HCT116 (cell line): ENCODE measurements around the gene SUGT1. TPM values are rescaled to one million over a fixed set of nuclear protein-coding genes. Genes with fewer than 3 reads are reported as not detected.

Experiments used
- ATAC-seq: fragments of 200-7000 bp; cut with Tn5 transposase; 2 replicates; pipeline ENCODE4 v1.9.1; 2020; ENCODE audit warnings: mild to moderate bottlenecking, moderate library complexity
- BruUV-seq: library from RNA; stranded (reverse); fragments of 400-500 nt; replicated peaks from 2 replicates; lab custom pipeline; 2021; lab: Mats Ljungman, UMichigan
- CTCF ChIA-PET: fragments of 300-600 bp; sonication (Branson Sonifier 250); formaldehyde crosslinking; loops from one replicate; lab custom pipeline; 2021; ENCODE audit warnings: antibody characterized with exemption; lab: Charles Lee
- POLR2A ChIA-PET: fragments of 300-600, 350-600 bp; sonication (Branson Sonifier 250); formaldehyde crosslinking; loops from one replicate; lab custom pipeline; 2021; ENCODE audit warnings: antibody characterized with exemption; lab: Charles Lee
- RAD21 ChIA-PET, 2 experiments: fragments of 300-600 bp; sonication (Branson Sonifier 250); formaldehyde crosslinking; loops; one replicate each; lab custom pipeline; 2023; ENCODE audit warnings: low total read pairs in 2 of 2; ENCODE audit not compliant: uncharacterized antibody in 2 of 2, unreplicated experiment in 2 of 2, low non-redundant PET in 1 of 2; lab: Charles Lee
- DNase-seq: peaks from one replicate; pipeline ENCODE4 v3.0.0-alpha.2; 2010; ENCODE audit warnings: low read depth, low spot score
- H2AFZ ChIP-seq: fragments of 200-600 bp; shearing (Covaris generic), sonication (generic); 2 replicates; pipeline ENCODE4 v1.6.1; 2017; ENCODE audit warnings: low read depth, mixed run types, mixed read lengths, antibody characterized with exemption, low read length; ENCODE audit not compliant: poor library complexity, severe bottlenecking
- H3K27ac ChIP-seq: 2 replicates; pipeline ENCODE4 v1.5.1; 2012; ENCODE audit warnings: low read depth, low read length
- H3K27me3 ChIP-seq: fragments of 200-600 bp; sonication (generic); 2 replicates; pipeline ENCODE4 v1.6.1; 2016; ENCODE audit warnings: mixed run types, low read length, mixed read lengths; ENCODE audit not compliant: insufficient read depth
- H3K36me3 ChIP-seq, 2 experiments: fragments of 200-500 bp in 1 of 2; fragments of 200-600 bp in 1 of 2; sonication (Bioruptor generic) in 1 of 2; sonication (generic) in 1 of 2; 2 replicates each; pipeline versions ENCODE4 v1.5.1 to v1.6.1; 2014 to 2016; ENCODE audit warnings: low read length in 2 of 2, inconsistent platforms in 1 of 2, mixed read lengths in 1 of 2, mixed run types in 1 of 2; ENCODE audit not compliant: insufficient read depth in 2 of 2, control insufficient read depth in 1 of 2
- H3K4me1 ChIP-seq, 2 experiments: fragments of 200-600 bp in 1 of 2; sonication (generic) in 1 of 2; 2 replicates each; pipeline versions ENCODE4 v1.5.1 to v1.6.1; 2012 to 2017; ENCODE audit warnings: low read length in 2 of 2, inconsistent platforms in 1 of 2, mild to moderate bottlenecking in 1 of 2, mixed read lengths in 1 of 2, mixed run types in 1 of 2, moderate library complexity in 1 of 2; ENCODE audit not compliant: insufficient read depth in 2 of 2, control insufficient read depth in 1 of 2
- H3K4me2 ChIP-seq: fragments of 200-600 bp; sonication (generic); 2 replicates; pipeline ENCODE4 v1.6.1; 2017; ENCODE audit warnings: mixed run types, low read length, mixed read lengths
- H3K4me3 ChIP-seq, 2 experiments: fragments of 200-600 bp in 1 of 2; sonication (generic) in 1 of 2; replicated peaks in 1 of 2; 2 replicates each; pipeline ENCODE4 v1.5.1; 2011 to 2016; ENCODE audit warnings: low read length in 2 of 2, control low read depth in 1 of 2, low read depth in 1 of 2, mild to moderate bottlenecking in 1 of 2, mixed read lengths in 1 of 2, mixed run types in 1 of 2
- H3K79me2 ChIP-seq: fragments of 200-600 bp; sonication (generic); 2 replicates; pipeline ENCODE4 v1.6.1; 2017; ENCODE audit warnings: mild to moderate bottlenecking, mixed run types, low read length, moderate library complexity, mixed read lengths; ENCODE audit not compliant: insufficient read depth
- H3K9ac ChIP-seq: fragments of 200-600 bp; sonication (generic); 2 replicates; pipeline ENCODE4 v1.6.1; 2016; ENCODE audit warnings: low read length, mixed read lengths
- H3K9me2 ChIP-seq: fragments of 200-600 bp; sonication (generic), shearing (Covaris generic); 2 replicates; pipeline ENCODE4 v1.6.1; 2017; ENCODE audit warnings: mixed run types, mild to moderate bottlenecking, moderate library complexity; ENCODE audit not compliant: insufficient read depth
- H3K9me3 ChIP-seq, 2 experiments: fragments of 200-500 bp in 1 of 2; fragments of 200-600 bp in 1 of 2; sonication (Bioruptor generic) in 1 of 2; sonication (generic) in 1 of 2; 2 replicates each; pipeline ENCODE4 v1.6.1; 2014 to 2017; ENCODE audit warnings: low read length in 2 of 2, mixed read lengths in 2 of 2, inconsistent platforms in 1 of 2, low read depth in 1 of 2, mild to moderate bottlenecking in 1 of 2, mixed run types in 1 of 2, moderate library complexity in 1 of 2; ENCODE audit not compliant: control insufficient read depth in 1 of 2, insufficient read depth in 1 of 2
- H4K20me1 ChIP-seq: fragments of 200-600 bp; sonication (generic), shearing (Covaris generic); 2 replicates; pipeline ENCODE4 v1.6.1; 2017; ENCODE audit warnings: mixed run types, mild to moderate bottlenecking, moderate library complexity; ENCODE audit not compliant: insufficient read depth
- CBX3 ChIP-seq: IDR thresholded peaks from 2 replicates; pipeline ENCODE4 v1.6.1; 2012; ENCODE audit warnings: low read depth
- CEBPB ChIP-seq: IDR thresholded peaks from 2 replicates; pipeline ENCODE4 v1.6.1; 2012; ENCODE audit warnings: low read depth
- EGR1 ChIP-seq: IDR thresholded peaks from 2 replicates; pipeline ENCODE4 v1.6.1; 2012; ENCODE audit warnings: low read depth
- ELF1 ChIP-seq: IDR thresholded peaks from 2 replicates; pipeline ENCODE4 v1.6.1; 2012; ENCODE audit warnings: low read depth, borderline replicate concordance
- EZH2 ChIP-seq: fragments of 200-600 bp; sonication (generic); IDR thresholded peaks from 2 replicates; pipeline ENCODE4 v1.6.1; 2017; ENCODE audit warnings: antibody characterized with exemption, mixed run types
- EZH2phosphoT487 ChIP-seq: fragments of 200-600 bp; IDR thresholded peaks from 2 replicates; pipeline ENCODE4 v1.6.1; 2018; ENCODE audit warnings: antibody characterized with exemption, borderline replicate concordance
- FOSL1 ChIP-seq: IDR thresholded peaks from 2 replicates; pipeline ENCODE4 v1.6.1; 2012; ENCODE audit warnings: low read depth
- POLR2A ChIP-seq: IDR thresholded peaks from 2 replicates; pipeline ENCODE4 v1.7.0; 2011; ENCODE audit warnings: borderline replicate concordance; ENCODE audit not compliant: insufficient read depth, insufficient read length; ENCODE audit errors: extremely low read depth
- POLR2AphosphoS5 ChIP-seq: IDR thresholded peaks from 2 replicates; pipeline ENCODE4 v1.6.1; 2011; ENCODE audit warnings: mild to moderate bottlenecking, low read depth, low read length, moderate library complexity
- RAD21 ChIP-seq: IDR thresholded peaks from 2 replicates; pipeline ENCODE4 v1.6.1; 2012; ENCODE audit warnings: low read depth, mild to moderate bottlenecking
- SIN3A ChIP-seq: IDR thresholded peaks from 2 replicates; pipeline ENCODE4 v1.6.1; 2012; ENCODE audit warnings: low read depth
- SP1 ChIP-seq: IDR thresholded peaks from 2 replicates; pipeline ENCODE4 v1.6.1; 2012; ENCODE audit warnings: low read depth
- TCF7L2 ChIP-seq: IDR thresholded peaks from 2 replicates; pipeline ENCODE4 v1.7.0; 2011; ENCODE audit warnings: borderline replicate concordance, inconsistent platforms; ENCODE audit not compliant: insufficient read depth, insufficient read length; ENCODE audit errors: extremely low read depth
- YY1 ChIP-seq: IDR thresholded peaks from 2 replicates; pipeline ENCODE4 v1.6.1; 2011; ENCODE audit warnings: low read length, low read depth, moderate library complexity, mild to moderate bottlenecking; ENCODE audit not compliant: insufficient replicate concordance; ENCODE audit errors: extremely low read depth
- ZFX ChIP-seq: fragments of 450-650 bp; IDR thresholded peaks from 2 replicates; pipeline ENCODE4 v1.6.1; 2017
- ZNF274 ChIP-seq: fragments of 200-500 bp; sonication (Bioruptor generic); IDR thresholded peaks from 2 replicates; pipeline ENCODE4 v1.6.1; 2014; ENCODE audit warnings: mild to moderate bottlenecking, low read depth, low read length, inconsistent platforms
- intact Hi-C: fragments of 100-400 bp; cut with micrococcal nuclease; formaldehyde crosslinking; loops from 2 replicates; pipeline ENCODE4 v1.10.0; 2022
- total RNA-seq: library from RNA; stranded (reverse); gene quantifications from one replicate; pipeline ENCODE4 v1.2.1, GENCODE V29; 2021; ENCODE audit not compliant: unreplicated experiment
- TF ChIP-seq, protein P1 (sequence below): IDR thresholded peaks from 2 replicates; pipeline ENCODE4 v1.6.1; 2012; ENCODE audit warnings: low read depth
- TF ChIP-seq, protein P2 (sequence below), 3 experiments: fragments of 200-600 bp in 1 of 3; sonication (generic) in 1 of 3; IDR thresholded peaks in 2 of 3; conservative IDR thresholded peaks in 1 of 3; 2 replicates each; pipeline ENCODE4 v1.5.1; 2012 to 2017; ENCODE audit warnings: low read depth in 2 of 3, low read length in 2 of 3, antibody characterized with exemption in 1 of 3, borderline replicate concordance in 1 of 3, control low read depth in 1 of 3, mild to moderate bottlenecking in 1 of 3, mixed read lengths in 1 of 3, mixed run types in 1 of 3, moderate library complexity in 1 of 3; ENCODE audit not compliant: insufficient read depth in 1 of 3
- TF ChIP-seq, protein P3 (sequence below): IDR thresholded peaks from 2 replicates; pipeline ENCODE4 v1.6.1; 2012

SUGT1 gene
- total RNA-seq, 1 experiment from 2014 or later = 75.6 TPM

DNA sequence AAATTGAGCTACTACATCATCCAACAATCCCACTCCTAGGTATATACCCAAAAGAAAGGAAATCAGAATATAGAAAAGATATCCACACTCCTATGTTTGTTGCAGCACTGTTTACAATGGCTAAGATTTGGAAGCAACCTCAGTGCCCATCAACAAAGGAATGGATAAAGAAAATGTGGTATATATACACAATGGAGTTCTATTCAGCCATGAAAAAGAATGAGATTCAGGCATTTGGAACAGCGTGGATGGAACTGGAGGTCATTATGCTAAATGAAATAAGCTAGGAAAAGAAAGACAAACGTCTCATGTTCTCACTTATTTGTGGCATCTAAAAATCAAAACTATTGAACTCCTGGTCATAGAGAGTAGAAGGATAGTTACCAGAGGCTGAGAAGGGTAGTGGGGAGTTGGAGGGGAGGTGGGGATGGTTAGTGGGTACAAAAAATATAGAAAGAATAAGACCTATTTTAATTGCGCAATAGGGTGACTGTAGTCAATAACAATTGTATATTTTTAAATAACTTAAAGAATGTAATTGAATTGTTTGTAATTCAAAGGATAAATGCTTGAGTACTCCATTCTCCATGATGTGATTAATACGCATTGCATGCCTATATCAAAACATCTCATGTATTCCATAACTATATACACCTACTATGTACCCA is 37.4 kb upstream of the SUGT1 start:
- Histone ChIP-seq H3K36me3 (no peaks in the 10 kb centered on the region), H3K4me1 (peaks cover 14 to 23% of the 10 kb centered on the region in 2 experiments), H3K9ac (no peak overlapping the region), H3K9me2 (no peaks in the 10 kb centered on the region), H3K9me3 (no peaks in the 10 kb centered on the region), H3K27ac (no peak overlapping the region), H3K27me3 (no peaks in the 10 kb centered on the region), H3K4me3 (no peak overlapping the region), H3K4me2 (no peak overlapping the region), H3K79me2 (peaks cover 20% of the 10 kb centered on the region), H2AFZ (peak overlapping the region; percentile 78), H4K20me1 (no peaks in the 10 kb centered on the region)
- POLR2A ChIA-PET = interaction anchor here (3.2 kb wide), 1 partner anchor 37 kb away, joined by 32 read pairs; the partner anchor contains the start of gene SUGT1
- CTCF ChIA-PET = interaction anchor here (2.7 kb wide), 1 partner anchor 194 kb away, joined by 9 read pairs; no protein-coding TSS in a partner anchor
- intact Hi-C loops = no loop called here
- no peak for DNase-seq
- no peak for ATAC-seq
- no TSS peak for BruUV-seq
- RAD21 ChIA-PET = no interaction called here
- TF ChIP-seq EZH2 = no peak
- TF ChIP-seq FOSL1 = no peak
- no peak for TF ChIP-seq ZFX
- TF ChIP-seq SP1 = no peak
- no peak for TF ChIP-seq TCF7L2
- TF ChIP-seq, protein P1, sequence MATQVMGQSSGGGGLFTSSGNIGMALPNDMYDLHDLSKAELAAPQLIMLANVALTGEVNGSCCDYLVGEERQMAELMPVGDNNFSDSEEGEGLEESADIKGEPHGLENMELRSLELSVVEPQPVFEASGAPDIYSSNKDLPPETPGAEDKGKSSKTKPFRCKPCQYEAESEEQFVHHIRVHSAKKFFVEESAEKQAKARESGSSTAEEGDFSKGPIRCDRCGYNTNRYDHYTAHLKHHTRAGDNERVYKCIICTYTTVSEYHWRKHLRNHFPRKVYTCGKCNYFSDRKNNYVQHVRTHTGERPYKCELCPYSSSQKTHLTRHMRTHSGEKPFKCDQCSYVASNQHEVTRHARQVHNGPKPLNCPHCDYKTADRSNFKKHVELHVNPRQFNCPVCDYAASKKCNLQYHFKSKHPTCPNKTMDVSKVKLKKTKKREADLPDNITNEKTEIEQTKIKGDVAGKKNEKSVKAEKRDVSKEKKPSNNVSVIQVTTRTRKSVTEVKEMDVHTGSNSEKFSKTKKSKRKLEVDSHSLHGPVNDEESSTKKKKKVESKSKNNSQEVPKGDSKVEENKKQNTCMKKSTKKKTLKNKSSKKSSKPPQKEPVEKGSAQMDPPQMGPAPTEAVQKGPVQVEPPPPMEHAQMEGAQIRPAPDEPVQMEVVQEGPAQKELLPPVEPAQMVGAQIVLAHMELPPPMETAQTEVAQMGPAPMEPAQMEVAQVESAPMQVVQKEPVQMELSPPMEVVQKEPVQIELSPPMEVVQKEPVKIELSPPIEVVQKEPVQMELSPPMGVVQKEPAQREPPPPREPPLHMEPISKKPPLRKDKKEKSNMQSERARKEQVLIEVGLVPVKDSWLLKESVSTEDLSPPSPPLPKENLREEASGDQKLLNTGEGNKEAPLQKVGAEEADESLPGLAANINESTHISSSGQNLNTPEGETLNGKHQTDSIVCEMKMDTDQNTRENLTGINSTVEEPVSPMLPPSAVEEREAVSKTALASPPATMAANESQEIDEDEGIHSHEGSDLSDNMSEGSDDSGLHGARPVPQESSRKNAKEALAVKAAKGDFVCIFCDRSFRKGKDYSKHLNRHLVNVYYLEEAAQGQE = no peak
- no peak for TF ChIP-seq CEBPB
- no peak for TF ChIP-seq ELF1
- no peak for TF ChIP-seq CBX3
- TF ChIP-seq POLR2AphosphoS5 = no peak
- no peak for TF ChIP-seq EZH2phosphoT487
- no peak for TF ChIP-seq ZNF274
- no peak for TF ChIP-seq SIN3A
- no peak for TF ChIP-seq EGR1
- no peak for TF ChIP-seq RAD21
- TF ChIP-seq, protein P2, sequence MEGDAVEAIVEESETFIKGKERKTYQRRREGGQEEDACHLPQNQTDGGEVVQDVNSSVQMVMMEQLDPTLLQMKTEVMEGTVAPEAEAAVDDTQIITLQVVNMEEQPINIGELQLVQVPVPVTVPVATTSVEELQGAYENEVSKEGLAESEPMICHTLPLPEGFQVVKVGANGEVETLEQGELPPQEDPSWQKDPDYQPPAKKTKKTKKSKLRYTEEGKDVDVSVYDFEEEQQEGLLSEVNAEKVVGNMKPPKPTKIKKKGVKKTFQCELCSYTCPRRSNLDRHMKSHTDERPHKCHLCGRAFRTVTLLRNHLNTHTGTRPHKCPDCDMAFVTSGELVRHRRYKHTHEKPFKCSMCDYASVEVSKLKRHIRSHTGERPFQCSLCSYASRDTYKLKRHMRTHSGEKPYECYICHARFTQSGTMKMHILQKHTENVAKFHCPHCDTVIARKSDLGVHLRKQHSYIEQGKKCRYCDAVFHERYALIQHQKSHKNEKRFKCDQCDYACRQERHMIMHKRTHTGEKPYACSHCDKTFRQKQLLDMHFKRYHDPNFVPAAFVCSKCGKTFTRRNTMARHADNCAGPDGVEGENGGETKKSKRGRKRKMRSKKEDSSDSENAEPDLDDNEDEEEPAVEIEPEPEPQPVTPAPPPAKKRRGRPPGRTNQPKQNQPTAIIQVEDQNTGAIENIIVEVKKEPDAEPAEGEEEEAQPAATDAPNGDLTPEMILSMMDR (IDR thresholded peaks at IDR 0.05 in 2 of 3, conservative IDR thresholded peaks at IDR 0.05 in 1 of 3; ENCODE audit: borderline replicate concordance in 1 of 3, insufficient read depth in 1 of 3, low read depth in 2 of 3, low read length in 2 of 3) = no peak
- no peak for TF ChIP-seq YY1
- no peak for TF ChIP-seq POLR2A
- TF ChIP-seq, protein P3, sequence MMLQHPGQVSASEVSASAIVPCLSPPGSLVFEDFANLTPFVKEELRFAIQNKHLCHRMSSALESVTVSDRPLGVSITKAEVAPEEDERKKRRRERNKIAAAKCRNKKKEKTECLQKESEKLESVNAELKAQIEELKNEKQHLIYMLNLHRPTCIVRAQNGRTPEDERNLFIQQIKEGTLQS = no peak
